HG02973 (cell line): ENCODE data around the gene MVB12B.
A peak's percentile ranks its signal among the peaks of the same experiment; 100 is the strongest.

Source experiments
- ATAC-seq: cut with Tn5 transposase; IDR thresholded peaks from one replicate; pipeline ENCODE4 v1.9.1; 2021; ENCODE audit warnings: moderate library complexity; ENCODE audit not compliant: unreplicated experiment

MVB12B gene

GRCh38 chr9:126380447-126380846, 53.8 kb downstream of the MVB12B start:
- no peak for ATAC-seq

DNA sequence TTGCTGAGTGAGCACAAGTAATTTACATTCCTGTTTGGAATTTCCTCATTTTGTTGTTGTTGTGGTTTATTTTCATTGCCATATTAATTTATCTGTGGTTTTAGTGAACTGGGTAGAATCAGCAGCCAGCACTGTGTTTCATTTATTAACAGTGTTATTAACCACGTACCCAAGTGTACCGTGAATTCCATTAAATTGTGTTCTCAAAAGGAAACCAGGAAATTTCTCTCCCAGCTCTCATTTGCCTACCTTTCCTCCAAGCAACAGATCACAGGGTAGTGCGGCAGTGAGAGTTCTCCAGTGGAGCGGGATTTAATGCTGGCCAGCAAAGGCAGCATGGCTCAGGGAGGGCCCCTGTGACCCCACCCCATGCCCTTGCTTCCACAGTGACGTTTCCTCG, 54.6 kb downstream of the MVB12B start:
- no peak for ATAC-seq

- no peak for ATAC-seq
These were observed 56.9 kb downstream of the MVB12B start for GRCh38 chr9:126383406-126384046.

- no peak for ATAC-seq
These were observed 58.3 kb downstream of the MVB12B start for GRCh38 chr9:126384926-126385325.

DNA sequence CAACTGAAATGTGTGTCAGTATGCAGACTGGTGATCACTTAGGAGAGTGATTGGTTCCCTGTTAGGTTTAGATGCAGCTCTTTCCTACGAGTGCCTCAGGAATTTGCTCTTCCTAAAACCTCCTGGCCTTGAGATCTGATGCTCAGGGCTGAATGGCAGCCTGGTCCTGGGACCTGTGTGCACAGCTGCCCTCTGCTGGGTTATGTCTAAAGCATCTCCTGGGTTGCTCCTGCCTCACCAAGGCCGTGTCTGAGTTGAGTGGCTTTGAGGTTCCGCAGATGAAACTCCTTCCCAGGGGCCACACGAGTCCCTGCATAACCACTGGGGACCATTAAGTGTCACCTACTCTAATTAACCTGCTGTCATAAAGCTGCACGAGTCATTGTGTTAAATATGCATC, 59.5 kb downstream of the MVB12B start:
- no peak for ATAC-seq

GRCh38 chr9:126386776-126387175, 60.1 kb downstream of the MVB12B start:
- ATAC-seq: no peak

DNA sequence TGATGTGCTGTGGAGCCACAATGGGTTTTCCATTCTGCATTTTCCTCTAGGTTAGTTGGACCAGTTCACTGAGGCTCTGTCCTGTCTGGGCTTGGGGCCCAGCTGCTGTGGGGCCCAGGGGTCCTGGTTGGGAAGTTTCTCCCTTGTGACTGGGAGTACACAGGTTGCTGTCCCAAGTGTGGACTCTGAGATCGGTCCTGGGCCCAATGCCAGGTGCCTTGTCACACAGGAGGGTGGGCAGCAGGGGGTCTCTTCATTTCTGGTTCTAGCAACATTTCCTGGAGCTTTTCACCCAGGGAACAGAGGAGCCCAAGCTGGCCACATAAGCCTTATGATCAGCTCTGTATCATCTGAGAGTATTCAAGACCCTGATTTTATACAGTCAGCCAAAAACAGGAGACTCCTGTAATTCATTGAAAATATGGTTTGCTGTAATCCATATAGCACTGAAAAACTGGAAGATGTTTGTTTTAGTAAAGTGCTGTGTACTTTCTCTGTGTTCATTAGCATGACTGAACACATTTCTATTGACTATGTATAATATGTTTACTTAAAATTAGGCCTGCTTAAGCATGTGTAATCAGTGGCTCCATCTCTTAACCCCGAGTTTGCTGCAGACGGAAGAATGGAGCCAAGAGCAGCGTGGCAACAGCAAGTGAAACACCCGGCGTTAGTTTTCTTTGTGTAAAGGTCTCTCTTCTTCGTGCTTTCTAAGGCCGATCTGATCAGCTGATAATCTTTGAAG, 62.5 kb downstream of the MVB12B start:
- no peak for ATAC-seq

DNA sequence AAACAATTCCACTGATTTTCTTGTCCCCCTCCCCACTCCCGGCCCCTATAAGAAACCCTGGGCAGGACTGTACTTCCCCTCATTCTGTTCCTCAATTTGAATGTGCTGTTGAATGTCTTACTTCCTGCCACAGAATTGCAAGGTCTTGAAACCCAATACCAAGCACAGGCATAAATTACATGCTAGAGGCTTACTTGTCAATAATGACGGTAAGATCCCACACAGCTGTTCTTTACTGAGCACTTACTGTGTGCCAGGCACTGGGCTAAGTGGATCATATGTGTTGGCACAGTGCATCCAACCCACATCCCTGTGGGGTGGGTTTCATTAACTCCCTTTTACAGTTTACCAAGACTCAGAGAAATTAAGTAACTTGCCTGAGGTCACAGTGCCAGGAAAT, 63.4 kb downstream of the MVB12B start:
- no peak for ATAC-seq

DNA sequence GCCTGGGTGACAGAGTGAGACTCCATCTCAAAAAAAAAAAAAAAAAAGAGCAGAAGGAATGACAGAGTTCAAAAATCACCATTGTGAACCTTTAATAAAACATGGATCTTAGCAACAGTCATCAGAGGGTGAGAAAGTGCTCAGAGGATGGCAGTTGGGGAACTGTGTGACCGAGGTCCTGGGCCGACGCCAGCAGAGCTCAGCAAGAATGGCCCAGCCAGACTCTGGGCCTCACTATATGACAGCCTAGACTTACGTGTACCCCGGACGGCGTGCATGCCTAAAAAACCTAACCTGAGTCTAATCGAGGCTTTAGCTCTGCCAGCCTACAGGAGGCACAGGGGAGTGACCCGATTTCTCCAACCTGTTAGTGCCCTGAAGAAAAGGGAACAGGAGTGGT, 64.3 kb downstream of the MVB12B start:
- ATAC-seq: no peak

DNA sequence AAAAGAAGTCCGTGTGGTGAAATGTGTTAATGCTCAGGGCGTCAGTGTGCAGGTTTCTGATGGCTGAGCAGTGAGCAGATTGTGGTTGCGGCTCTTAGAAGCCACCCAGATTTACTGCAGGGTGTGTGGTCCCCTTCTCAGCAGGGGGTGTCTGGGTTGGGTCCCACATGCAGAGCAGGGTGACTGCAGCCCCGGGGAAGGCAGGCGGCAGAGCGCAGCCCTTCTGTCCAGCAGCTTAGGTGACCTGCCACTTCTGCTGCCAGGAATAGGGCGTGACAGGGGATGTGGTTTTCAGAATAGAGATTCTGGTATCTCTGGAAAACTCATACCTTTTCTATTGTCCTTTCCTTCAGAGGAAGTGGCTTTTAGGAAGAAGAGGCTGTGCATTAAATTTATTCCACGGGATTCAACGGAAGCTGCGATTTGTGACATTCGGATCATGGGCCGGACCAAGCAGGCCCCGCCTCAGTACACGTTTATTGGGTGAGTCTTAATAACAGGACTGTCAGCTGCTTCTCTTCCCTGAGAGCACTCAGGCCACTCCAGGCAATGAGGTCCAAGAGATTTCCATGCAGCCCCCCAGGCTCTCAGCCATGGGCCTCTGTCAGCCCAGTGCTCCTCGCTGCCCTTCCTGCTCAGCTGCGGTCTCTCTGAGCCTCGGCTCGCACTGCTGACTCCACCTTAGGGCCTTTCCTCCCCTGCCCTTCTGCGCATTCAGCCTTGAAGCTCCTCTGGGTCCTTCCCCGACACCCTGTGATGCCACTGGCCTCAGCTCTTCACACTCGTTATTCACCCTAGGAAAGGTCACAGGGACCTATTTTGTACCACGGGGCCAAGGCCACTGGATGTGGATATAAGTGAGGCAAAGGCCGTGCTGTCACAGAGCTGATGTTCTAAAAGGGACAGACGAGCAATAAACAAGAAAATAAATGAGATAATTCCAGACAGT, 65.4 kb downstream of the MVB12B start:
- no peak for ATAC-seq

DNA sequence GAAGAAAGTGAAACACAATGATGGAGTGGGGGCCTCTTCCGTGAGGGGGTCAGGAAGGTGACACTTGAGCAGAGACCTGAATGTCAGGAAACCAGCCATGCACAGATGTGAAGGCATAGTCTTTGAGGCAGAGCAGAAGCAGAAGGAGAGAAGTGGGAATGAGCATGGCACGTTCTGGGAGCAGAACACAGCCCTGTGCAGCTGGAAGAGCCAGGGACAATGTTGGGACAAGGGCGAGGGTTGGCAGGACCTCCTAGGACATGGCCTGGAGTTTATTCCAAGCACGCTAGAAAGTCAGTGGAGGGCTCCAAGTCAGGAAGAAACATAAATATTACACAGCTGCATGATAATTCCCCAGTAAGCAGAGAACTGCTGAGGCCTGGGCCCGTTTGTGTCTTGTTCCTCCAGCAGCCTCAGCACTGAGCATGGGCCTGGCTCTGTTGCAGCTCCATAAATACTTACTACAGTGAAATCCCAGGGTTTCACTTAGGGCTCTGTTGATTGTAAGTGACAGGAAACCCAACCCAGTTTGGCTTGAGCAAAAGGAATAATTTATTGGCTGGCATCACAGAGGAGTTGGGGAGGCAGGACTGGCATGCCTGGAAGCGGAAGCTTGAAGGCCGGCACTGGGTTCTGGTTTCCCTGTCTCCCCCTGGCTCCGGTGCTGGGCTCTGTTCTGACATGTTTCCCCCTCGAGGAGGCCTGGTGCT, 66.2 kb downstream of the MVB12B start:
- no peak for ATAC-seq

- no peak for ATAC-seq
These were observed 67.2 kb downstream of the MVB12B start for GRCh38 chr9:126393876-126394275.

GRCh38 chr9:126394802-126395201, 68.2 kb downstream of the MVB12B start:
- no peak for ATAC-seq

DNA sequence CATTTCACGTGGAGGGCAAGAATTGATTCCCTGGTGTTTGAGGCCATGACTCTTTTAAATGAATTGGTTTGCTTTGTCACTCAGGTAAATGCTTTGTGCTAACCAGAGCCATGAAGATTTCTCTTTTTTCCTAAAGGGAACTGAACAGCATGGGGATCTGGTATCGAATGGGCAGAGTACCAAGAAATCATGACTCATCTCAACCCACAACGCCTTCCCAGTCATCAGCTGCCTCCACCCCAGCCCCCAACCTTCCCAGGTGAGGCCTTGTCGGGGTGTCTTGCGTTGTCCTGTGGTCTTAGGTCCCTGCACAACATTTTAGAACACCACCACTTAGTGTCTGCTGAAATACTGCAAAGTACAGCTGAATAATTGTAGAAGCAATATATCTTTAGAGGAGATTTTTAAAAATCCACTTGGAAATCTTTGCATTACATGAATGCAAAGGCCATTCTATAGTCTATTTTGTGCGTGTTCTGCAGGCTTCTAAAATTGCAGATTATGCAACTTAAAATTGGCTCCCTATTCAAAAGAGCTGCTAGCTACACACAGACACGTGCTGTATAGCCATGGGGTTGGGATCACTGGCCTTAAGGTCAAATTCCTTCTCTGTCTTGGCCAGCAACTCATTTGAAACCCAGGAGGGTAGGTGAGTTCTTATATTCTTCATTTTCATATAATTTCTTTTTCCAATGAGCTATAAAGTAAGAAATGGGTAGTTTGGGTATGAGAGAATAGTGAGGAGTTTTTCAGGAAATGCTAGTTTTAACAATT, 69.0 kb downstream of the MVB12B start:
- ATAC-seq: no peak

- ATAC-seq: peak; percentile 82
These were observed 70.4 kb downstream of the MVB12B start for GRCh38 chr9:126397056-126397455.

DNA sequence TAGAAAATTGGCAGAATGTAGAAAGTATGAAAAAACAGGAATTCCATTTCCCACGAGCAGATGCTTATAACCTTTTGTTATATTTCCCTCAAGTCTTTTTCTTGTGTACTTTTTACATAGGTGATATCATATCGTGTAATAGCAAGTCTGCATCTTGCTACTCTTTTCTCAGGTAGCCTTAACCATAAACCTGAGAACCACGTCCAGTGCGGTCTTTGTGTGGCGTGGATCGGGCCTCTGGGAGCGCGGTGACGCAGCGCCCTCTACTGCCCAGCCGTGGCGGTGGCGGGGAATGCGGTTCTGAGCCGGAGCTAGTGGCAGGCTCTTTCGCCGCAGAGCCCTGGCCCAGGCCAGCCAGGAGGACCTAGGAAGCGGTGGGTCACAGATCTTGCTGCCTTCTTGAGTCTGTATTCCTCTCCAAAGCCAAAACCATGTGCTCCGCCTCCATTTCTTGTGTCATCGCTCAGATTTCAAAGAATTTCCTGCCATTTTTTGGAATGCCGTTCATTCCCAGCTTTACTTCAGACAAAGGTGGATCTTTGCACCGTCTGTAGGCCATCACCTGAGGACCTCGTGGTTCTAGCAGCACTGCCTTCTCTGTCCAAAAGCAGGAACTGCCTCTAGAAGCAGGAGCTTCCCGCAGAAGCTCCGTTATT, 71.9 kb downstream of the MVB12B start:
- no peak for ATAC-seq

- ATAC-seq: no peak
These were observed 72.6 kb downstream of the MVB12B start for GRCh38 chr9:126399251-126399650.

DNA sequence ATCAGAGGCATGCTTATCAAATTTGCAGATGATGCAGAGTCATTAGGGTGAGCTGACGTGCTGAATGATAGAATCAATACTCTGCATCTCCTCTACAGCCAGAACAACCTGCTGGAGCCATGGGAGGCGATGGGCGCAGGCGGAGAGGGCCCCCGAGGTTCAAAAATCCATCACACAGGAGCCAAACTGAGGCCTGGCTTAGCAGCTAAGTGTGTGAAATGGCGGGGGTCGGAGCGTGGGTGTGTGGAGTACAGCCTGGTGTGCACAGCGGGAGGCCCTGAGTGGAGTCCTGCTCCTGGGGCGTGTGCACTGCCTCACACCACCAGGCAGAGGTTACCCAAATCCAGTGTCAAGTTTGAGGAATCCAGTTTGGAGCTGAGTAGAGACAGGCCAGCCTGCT, 73.2 kb downstream of the MVB12B start:
- ATAC-seq: no peak

- ATAC-seq: no peak
These were observed 73.9 kb downstream of the MVB12B start for GRCh38 chr9:126400571-126400970.

GRCh38 chr9:126401107-126401506, 74.5 kb downstream of the MVB12B start:
- no peak for ATAC-seq
